GM21381 (cell line): ENCODE results near the gene SKIDA1.
A peak's percentile ranks its signal among the peaks of the same experiment; 100 is the strongest.

Experiments
- ATAC-seq: cut with Tn5 transposase; IDR thresholded peaks from one replicate; pipeline ENCODE4 v1.9.1; 2021; ENCODE audit warnings: mild to moderate bottlenecking, moderate library complexity; ENCODE audit not compliant: unreplicated experiment

Gene SKIDA1

GRCh38 chr10:21502348-21502740 is 23.1 kb downstream of the SKIDA1 start:
- ATAC-seq: no peak

GRCh38 chr10:21501731-21502347 is 23.6 kb downstream of the SKIDA1 start:
- ATAC-seq: no peak

GRCh38 chr10:21501091-21501490 is 24.4 kb downstream of the SKIDA1 start:
- ATAC-seq: no peak

GRCh38 chr10:21500578-21500910 is 24.9 kb downstream of the SKIDA1 start:
- no peak for ATAC-seq

GRCh38 chr10:21499701-21500577 is 25.5 kb downstream of the SKIDA1 start:
- no peak for ATAC-seq

GRCh38 chr10:21498986-21499385 is 26.5 kb downstream of the SKIDA1 start:
- no peak for ATAC-seq

GRCh38 chr10:21498377-21498776 is 27.1 kb downstream of the SKIDA1 start:
- ATAC-seq: no peak

GRCh38 chr10:21497177-21497807 is 28.2 kb downstream of the SKIDA1 start:
- ATAC-seq: no peak

GRCh38 chr10:21496343-21497176 is 28.9 kb downstream of the SKIDA1 start:
- ATAC-seq: peak; percentile 38

GRCh38 chr10:21495752-21496342 is 29.6 kb downstream of the SKIDA1 start:
- ATAC-seq: peak; percentile 68

- no peak for ATAC-seq
Measured at GRCh38 chr10:21495002-21495751, 30.3 kb downstream of the SKIDA1 start.

GRCh38 chr10:21494191-21495001 is 31.1 kb downstream of the SKIDA1 start:
- no peak for ATAC-seq

GRCh38 chr10:21493784-21494183 is 31.7 kb downstream of the SKIDA1 start:
- ATAC-seq: no peak

GRCh38 chr10:21492421-21492820 is 33.1 kb downstream of the SKIDA1 start:
- no peak for ATAC-seq

GRCh38 chr10:21490711-21491105 is 34.8 kb downstream of the SKIDA1 start:
- no peak for ATAC-seq

- no peak for ATAC-seq
Measured at GRCh38 chr10:21490028-21490710, 35.3 kb downstream of the SKIDA1 start.

- ATAC-seq: no peak
Measured at GRCh38 chr10:21488957-21489446, 36.5 kb downstream of the SKIDA1 start.

- ATAC-seq: no peak
Measured at GRCh38 chr10:21488246-21488956, 37.1 kb downstream of the SKIDA1 start.
